H1 (cell line): ENCODE data around the gene PGGHG.
A peak's percentile ranks its signal among the peaks of the same experiment; 100 is the strongest.

Experiments
- BRCA1 ChIP-seq: IDR thresholded peaks from 2 replicates; pipeline ENCODE4 v1.6.1; 2012; ENCODE audit warnings: low read depth, low read length, improper control_type of control experiment
- CEBPB ChIP-seq: IDR thresholded peaks from 2 replicates; pipeline ENCODE4 v1.6.1; 2012; ENCODE audit warnings: low read depth, low read length
- CREB1 ChIP-seq: IDR thresholded peaks from 2 replicates; pipeline ENCODE4 v1.6.1; 2012; ENCODE audit warnings: inconsistent platforms
- CTCF ChIP-seq, 3 experiments: IDR thresholded peaks; 1 replicate in 2 of 3; 2 replicates in 1 of 3; pipeline versions ENCODE4 v1.5.1 to v1.6.1; 2011; ENCODE audit warnings: low read length in 3 of 3, mild to moderate bottlenecking in 3 of 3, inconsistent platforms in 2 of 3, low read depth in 1 of 3, moderate library complexity in 1 of 3; ENCODE audit not compliant: insufficient read depth in 1 of 3; ENCODE audit errors: control extremely low read depth in 1 of 3
- GABPA ChIP-seq: IDR thresholded peaks from 2 replicates; pipeline ENCODE4 v1.6.1; 2011; ENCODE audit warnings: mild to moderate bottlenecking, low read length, moderate library complexity, borderline replicate concordance; ENCODE audit not compliant: insufficient read depth
- MAX ChIP-seq: IDR thresholded peaks from 2 replicates; pipeline ENCODE4 v1.6.1; 2012; ENCODE audit warnings: inconsistent platforms
- POLR2A ChIP-seq, 2 experiments: IDR thresholded peaks; 1 replicate in 1 of 2; 2 replicates in 1 of 2; pipeline ENCODE4 v1.6.1; 2011; ENCODE audit warnings: low read depth in 2 of 2, low read length in 2 of 2, mild to moderate bottlenecking in 2 of 2; ENCODE audit errors: control extremely low read depth in 1 of 2
- POLR2AphosphoS5 ChIP-seq: IDR thresholded peaks from 2 replicates; pipeline ENCODE4 v1.6.1; 2011; ENCODE audit warnings: low read depth, low read length
- RNF2 ChIP-seq: fragments of 200-900, 300-1000 bp; sonication (generic); IDR thresholded peaks from 2 replicates; pipeline ENCODE4 v1.7.1; 2016; ENCODE audit warnings: borderline replicate concordance, low read depth, mild to moderate bottlenecking, antibody characterized with exemption, low read length; ENCODE audit not compliant: poor library complexity, severe bottlenecking; ENCODE audit errors: missing control alignments
- USF2 ChIP-seq: IDR thresholded peaks from 2 replicates; pipeline ENCODE4 v1.6.1; 2011; ENCODE audit warnings: low read length, improper control_type of control experiment
- ZNF274 ChIP-seq: IDR thresholded peaks from 2 replicates; pipeline ENCODE4 v1.7.0; 2012; ENCODE audit warnings: low read length, borderline replicate concordance; ENCODE audit errors: extremely low read depth

GRCh38 chr11:291281-292210 lies 2.6 kb downstream of the PGGHG start:
- no peak for TF ChIP-seq POLR2A (IDR thresholded peaks at IDR 0.05; ENCODE audit: control extremely low read depth in 1 of 2, low read depth in 2 of 2, low read length in 2 of 2)
- TF ChIP-seq RNF2, result no peak
- no peak for TF ChIP-seq CTCF (IDR thresholded peaks at IDR 0.05; ENCODE audit: control extremely low read depth in 1 of 3, insufficient read depth in 1 of 3, low read depth in 1 of 3, low read length in 3 of 3)
- TF ChIP-seq ZNF274, result no peak
- TF ChIP-seq MAX, result no peak; the same call in 1 of the 2 replicates
- TF ChIP-seq GABPA, result peak; percentile 73; the same call in 1 of the 2 replicates
- no peak for TF ChIP-seq USF2
- no peak for TF ChIP-seq CEBPB
- no peak for TF ChIP-seq CREB1
- TF ChIP-seq BRCA1, result no peak
- no peak; the same call in 1 of the 2 replicates for TF ChIP-seq POLR2AphosphoS5
